DOHH2 (cell line): ENCODE data around the gene ABCD3.

Experiments used
- H3F3A ChIP-seq: fragments of 200-600 bp; sonication (generic), shearing (Covaris generic); 2 replicates; pipeline ENCODE4 v1.6.0; 2016; ENCODE audit warnings: antibody characterized with exemption, mild to moderate bottlenecking; ENCODE audit not compliant: control insufficient read depth, insufficient read depth
- H3K27ac ChIP-seq: fragments of 200-600 bp; sonication (generic); 2 replicates; pipeline ENCODE4 v1.5.1; 2014; ENCODE audit warnings: low read depth, mild to moderate bottlenecking, low read length, moderate library complexity
- H3K27me3 ChIP-seq: fragments of 200-600 bp; sonication (generic); 2 replicates; pipeline ENCODE4 v1.6.1; 2014; ENCODE audit warnings: mild to moderate bottlenecking, low read length, mixed read lengths; ENCODE audit not compliant: control insufficient read depth
- H3K36me3 ChIP-seq: fragments of 200-600 bp; sonication (generic); 2 replicates; pipeline ENCODE4 v1.6.1; 2014; ENCODE audit warnings: mild to moderate bottlenecking, low read length, moderate library complexity, mixed read lengths; ENCODE audit not compliant: control insufficient read depth
- H3K4me1 ChIP-seq: fragments of 200-600 bp; sonication (generic); 2 replicates; pipeline ENCODE4 v1.6.1; 2014; ENCODE audit warnings: mild to moderate bottlenecking, low read length, mixed read lengths; ENCODE audit not compliant: control insufficient read depth
- H3K4me2 ChIP-seq: fragments of 200-600 bp; sonication (generic); 2 replicates; pipeline ENCODE4 v1.6.0; 2014; ENCODE audit warnings: mild to moderate bottlenecking, low read length, moderate library complexity
- H3K4me3 ChIP-seq: fragments of 200-600 bp; sonication (generic); 2 replicates; pipeline ENCODE4 v1.5.1; 2014; ENCODE audit warnings: mild to moderate bottlenecking, low read length, mixed read lengths
- H3K79me2 ChIP-seq: fragments of 200-600 bp; sonication (generic); 2 replicates; pipeline ENCODE4 v1.6.1; 2014; ENCODE audit warnings: mild to moderate bottlenecking, low read length, mixed read lengths; ENCODE audit not compliant: control insufficient read depth
- H3K9me2 ChIP-seq: fragments of 200-600 bp; sonication (generic); replicated peaks from 2 replicates; pipeline ENCODE4 v1.6.1; 2014; ENCODE audit warnings: mild to moderate bottlenecking, low read length, mixed read lengths; ENCODE audit not compliant: control insufficient read depth
- H3K9me3 ChIP-seq: fragments of 200-600 bp; sonication (generic); 2 replicates; pipeline ENCODE4 v1.6.1; 2014; ENCODE audit warnings: antibody characterized with exemption, low read length, mixed read lengths; ENCODE audit not compliant: control insufficient read depth, insufficient read depth
- H4K20me1 ChIP-seq: fragments of 200-600 bp; sonication (generic); 2 replicates; pipeline ENCODE4 v1.6.0; 2014; ENCODE audit warnings: low read depth, mild to moderate bottlenecking, antibody characterized with exemption, low read length, moderate library complexity; ENCODE audit not compliant: control insufficient read depth, insufficient read depth
- CTCF ChIP-seq: fragments of 200-600 bp; sonication (generic); IDR thresholded peaks from one replicate; pipeline ENCODE4 v1.5.1; 2014; ENCODE audit warnings: antibody characterized with exemption, mild to moderate bottlenecking, low read depth, low read length; ENCODE audit not compliant: poor library complexity, severe bottlenecking
- EZH2phosphoT487 ChIP-seq: fragments of 200-600 bp; sonication (generic); IDR thresholded peaks from 2 replicates; pipeline ENCODE4 v1.6.1; 2017; ENCODE audit warnings: borderline replicate concordance, mild to moderate bottlenecking, antibody characterized with exemption, low read length, moderate library complexity, mixed read lengths

Gene ABCD3

GRCh38 chr1:94531664-94532063 is 113.5 kb downstream of the ABCD3 start:
- Histone ChIP-seq H3K27ac (no peak overlapping the region), H3K36me3 (no peaks in the 10 kb centered on the region), H3K27me3 (peaks cover 3% of the 10 kb centered on the region), H3F3A (no peaks in the 10 kb centered on the region), H3K4me3 (no peak overlapping the region), H4K20me1 (no peaks in the 10 kb centered on the region), H3K9me2 (no peaks in the 10 kb centered on the region), H3K4me1 (no peaks in the 10 kb centered on the region), H3K79me2 (no peaks in the 10 kb centered on the region), H3K9me3 (no peaks in the 10 kb centered on the region), H3K4me2 (no peak overlapping the region)
- TF ChIP-seq CTCF (no peak), EZH2phosphoT487 (no peak)

GRCh38 chr1:94532077-94532476 is 113.9 kb downstream of the ABCD3 start:
- Histone ChIP-seq H3K36me3 (no peaks in the 10 kb centered on the region), H3F3A (no peaks in the 10 kb centered on the region), H3K4me2 (no peak overlapping the region)

GRCh38 chr1:94535095-94535494 is 116.9 kb downstream of the ABCD3 start:
- H3K4me3 ChIP-seq, result no peak overlapping the region
- H3K36me3 ChIP-seq, result no peaks in the 10 kb centered on the region
- no peaks in the 10 kb centered on the region for H3K27me3 ChIP-seq
- TF ChIP-seq CTCF (no peak), EZH2phosphoT487 (no peak)
- no peak overlapping the region for H3K27ac ChIP-seq
- H3F3A ChIP-seq, result no peaks in the 10 kb centered on the region
- no peaks in the 10 kb centered on the region for H4K20me1 ChIP-seq
- H3K9me2 ChIP-seq, result no peaks in the 10 kb centered on the region
- H3K4me1 ChIP-seq, result no peaks in the 10 kb centered on the region
- no peaks in the 10 kb centered on the region for H3K79me2 ChIP-seq
- no peak overlapping the region for H3K4me2 ChIP-seq
- H3K9me3 ChIP-seq, result no peaks in the 10 kb centered on the region

More at GRCh38 chr1:94532077-94532476, 113.9 kb downstream of the ABCD3 start:
- H3K9me2 ChIP-seq, result no peaks in the 10 kb centered on the region
- H3K4me3 ChIP-seq, result no peak overlapping the region
- H3K79me2 ChIP-seq, result no peaks in the 10 kb centered on the region
- H4K20me1 ChIP-seq, result no peaks in the 10 kb centered on the region
- H3K9me3 ChIP-seq, result no peaks in the 10 kb centered on the region
- TF ChIP-seq EZH2phosphoT487 (no peak), CTCF (no peak)
- no peak overlapping the region for H3K27ac ChIP-seq
- H3K27me3 ChIP-seq, result peaks cover 3% of the 10 kb centered on the region
- H3K4me1 ChIP-seq, result no peaks in the 10 kb centered on the region

- no peaks in the 10 kb centered on the region for H3K36me3 ChIP-seq
- no peaks in the 10 kb centered on the region for H3F3A ChIP-seq
- H3K9me2 ChIP-seq, result no peaks in the 10 kb centered on the region
- H3K4me1 ChIP-seq, result no peaks in the 10 kb centered on the region
- H4K20me1 ChIP-seq, result no peaks in the 10 kb centered on the region
- no peak for TF ChIP-seq CTCF
- TF ChIP-seq EZH2phosphoT487, result no peak
- no peaks in the 10 kb centered on the region for H3K27me3 ChIP-seq
- no peak overlapping the region for H3K4me2 ChIP-seq
- H3K9me3 ChIP-seq, result no peaks in the 10 kb centered on the region
- H3K79me2 ChIP-seq, result no peaks in the 10 kb centered on the region
- H3K4me3 ChIP-seq, result no peak overlapping the region
- H3K27ac ChIP-seq, result no peak overlapping the region
Measured at GRCh38 chr1:94535879-94536278, 117.7 kb downstream of the ABCD3 start.
